ENCODE measurements around the gene SLC35F3.

- no peak for TF ChIP-seq POLR2A (IDR thresholded peaks at IDR 0.05)
- no peak for TF ChIP-seq CTCF (IDR thresholded peaks at IDR 0.05)
Measured at GRCh38 chr1:234014208-234014607, 109.7 kb downstream of the SLC35F3 start.
